HepG2 (cell line): Measurements from ENCODE around the gene DGCR6L. TPM values are rescaled to one million over a fixed set of nuclear protein-coding genes. Genes with fewer than 3 reads are reported as not detected.
"Not testable (repeated sequence)": the region's sequence is repeated elsewhere in the genome, so short reads cannot be mapped to it uniquely, and the experiment has no call there.

Source experiments
- ATAC-seq: fragments of 200-7000 bp; cut with Tn5 transposase; 3 replicates; pipeline ENCODE4 v1.9.1; 2020; ENCODE audit warnings: mild to moderate bottlenecking, moderate library complexity
- BruUV-seq: library from RNA; stranded (reverse); fragments of 400-500 nt; replicated peaks from 2 replicates; lab custom pipeline; 2021; lab: Mats Ljungman, UMichigan
- CTCF ChIA-PET: fragments of 300-600 bp; formaldehyde crosslinking; extraction: SDS; loops from one replicate; lab custom pipeline; 2021; ENCODE audit warnings: low total read pairs, inconsistent platforms, low intra/inter-chr PET ratio; lab: Yijun Ruan, JAX
- POLR2A ChIA-PET: fragments of 350-600 bp; sonication (Branson Sonifier 250); formaldehyde crosslinking; loops from one replicate; lab custom pipeline; 2020; ENCODE audit warnings: antibody characterized with exemption, inconsistent platforms; lab: Yijun Ruan, JAX
- DNase-seq: peaks from one replicate; pipeline ENCODE4 v3.0.0-alpha.2; 2015; ENCODE audit warnings: low spot score
- FAIRE-seq: peaks from 3 replicates; lab custom pipeline; 2011; peaks lifted over from hg19 to GRCh38; lab: Jason Lieb, UNC
- H2AFZ ChIP-seq: one replicate; pipeline ENCODE4 v1.6.1; 2011; ENCODE audit warnings: low read length, inconsistent platforms
- H3K27ac ChIP-seq: fragments of 300-600 bp; 3 replicates; pipeline ENCODE4 v1.8.0; 2011; ENCODE audit warnings: mixed run types, mild to moderate bottlenecking, mixed read lengths, low read length, inconsistent platforms; ENCODE audit not compliant: insufficient read depth; ENCODE audit errors: extremely low read length
- H3K27me3 ChIP-seq, 2 experiments: fragments of 200-600 bp in 1 of 2; 2 replicates in 1 of 2; 3 replicates in 1 of 2; pipeline versions ENCODE4 v1.6.0 to v1.8.0; 2011; ENCODE audit warnings: low read length in 2 of 2, mild to moderate bottlenecking in 2 of 2, moderate library complexity in 2 of 2, inconsistent platforms in 1 of 2; ENCODE audit not compliant: insufficient read depth in 2 of 2, control insufficient read depth in 1 of 2
- H3K36me3 ChIP-seq, 2 experiments: fragments of 200-600 bp in 1 of 2; replicated peaks in 1 of 2; 2 replicates in 1 of 2; 3 replicates in 1 of 2; pipeline versions ENCODE4 v1.5.1 to v1.8.0; 2011; ENCODE audit warnings: low read length in 2 of 2, inconsistent platforms in 1 of 2; ENCODE audit not compliant: insufficient read depth in 2 of 2, control insufficient read depth in 1 of 2
- H3K4me1 ChIP-seq: 2 replicates; pipeline ENCODE4 v1.5.1; 2012; ENCODE audit warnings: low read length, inconsistent platforms; ENCODE audit not compliant: insufficient read depth
- H3K4me2 ChIP-seq: 2 replicates; pipeline ENCODE4 v1.6.0; 2011; ENCODE audit warnings: low read depth, low read length, inconsistent platforms
- H3K4me3 ChIP-seq, 3 experiments: fragments of 200-600 bp in 1 of 3; sonication (generic), shearing (Covaris generic) in 1 of 3; replicated peaks in 1 of 3; 2 replicates each; pipeline ENCODE4 v1.5.1; 2011 to 2016; ENCODE audit warnings: low read length in 3 of 3, inconsistent platforms in 2 of 3, low read depth in 2 of 3, mild to moderate bottlenecking in 2 of 3, control low read depth in 1 of 3, mixed read lengths in 1 of 3; ENCODE audit not compliant: insufficient read depth in 1 of 3
- H3K79me2 ChIP-seq: one replicate; pipeline ENCODE4 v1.6.1; 2011; ENCODE audit warnings: low read length, inconsistent platforms; ENCODE audit not compliant: insufficient read depth
- H3K9ac ChIP-seq: 2 replicates; pipeline ENCODE4 v1.6.0; 2011; ENCODE audit warnings: mild to moderate bottlenecking, low read depth, low read length, inconsistent platforms; ENCODE audit not compliant: insufficient read depth
- H3K9me3 ChIP-seq: 2 replicates; pipeline ENCODE4 v1.5.1; 2012; ENCODE audit warnings: mild to moderate bottlenecking, low read length
- H4K20me1 ChIP-seq: 2 replicates; pipeline ENCODE4 v1.6.0; 2011; ENCODE audit warnings: inconsistent platforms, mild to moderate bottlenecking, low read length, moderate library complexity; ENCODE audit not compliant: insufficient read depth
- WGBS: methylation state at CpG from one replicate; pipeline ENCODE4 v1.1.6; 2017; ENCODE audit warnings: low lambda C conversion rate; 5-methylcytosine and 5-hydroxymethylcytosine counted together
- in situ Hi-C: cut with HindIII; loops from 2 replicates; pipeline ENCODE4 v1.10.0; 2017; ENCODE audit warnings: low pct_unique_long_range_greater_than_20kb; ENCODE audit not compliant: extremely low pct_ligation_motif_present
- intact Hi-C: fragments of 100-400 bp; cut with micrococcal nuclease; formaldehyde crosslinking; loops from one replicate; pipeline ENCODE4 v1.10.0; 2022; ENCODE audit not compliant: unreplicated experiment
- polyA plus RNA-seq, 8 experiments: library from polyadenylated mRNA; depleted of rRNA in 3 of 8; stranded (reverse) in 7 of 8; unstranded in 1 of 8; fragments of >200 nt; fragmentation: Illumina TruSeq in 4 of 8; extraction: Trizol in 4 of 8; gene quantifications; 2 replicates each; pipeline versions ENCODE4 v1.2.1 to v1.2.3, GENCODE V29; 2011 to 2016; ENCODE audit warnings: low read depth in 4 of 8, missing spikeins in 1 of 8, mixed read lengths in 1 of 8; ENCODE audit not compliant: insufficient read depth in 1 of 8
- total RNA-seq, 5 experiments: library from RNA; depleted of rRNA; stranded (reverse); fragments of >200 nt; fragmentation: Illumina TruSeq; extraction: Trizol; gene quantifications; 2 replicates each; pipeline ENCODE4 v1.2.3, GENCODE V29; 2016; ENCODE audit warnings: low read depth in 1 of 5

DGCR6L gene
- total and polyA plus RNA-seq, 2 of the 13 experiments (the other 11 are each of a cell fraction or from before 2014, with no cell fraction given): 17.5 to 35.3 TPM

DNA sequence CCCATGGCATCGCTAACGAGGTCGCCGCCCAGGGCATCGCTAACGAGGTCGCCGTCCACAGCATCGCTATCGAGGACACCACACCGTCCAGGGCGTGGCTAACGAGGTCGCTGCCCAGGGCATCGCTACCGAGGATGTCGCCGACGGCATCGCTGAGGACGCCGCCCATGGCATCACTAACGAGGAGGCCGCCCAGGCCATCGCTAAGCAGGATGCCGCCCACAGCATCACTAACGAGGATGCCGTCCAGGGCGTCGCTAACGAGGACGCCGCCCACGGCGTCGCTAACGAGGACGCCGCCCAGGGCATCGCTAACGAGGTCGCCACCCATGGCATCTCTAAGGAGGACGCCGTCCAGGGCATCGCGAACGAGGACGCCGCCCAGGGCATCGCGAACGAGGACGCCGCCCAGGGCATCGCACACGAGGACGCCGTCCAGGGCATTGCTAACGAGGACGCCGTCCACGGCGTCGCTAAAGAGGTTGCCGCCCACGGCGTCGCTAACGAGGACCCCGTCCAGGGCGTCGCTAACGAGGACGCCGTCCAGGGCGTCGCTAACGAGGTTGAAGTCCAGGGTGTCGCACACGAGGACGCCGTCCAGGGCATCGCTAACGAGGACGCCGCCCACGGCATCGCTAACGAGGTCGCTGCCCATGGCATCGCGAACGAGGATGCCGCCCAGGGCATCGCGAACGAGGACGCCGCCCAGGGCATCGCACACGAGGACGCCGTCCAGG lies 38.8 kb upstream of the DGCR6L start:
- H3K27me3 ChIP-seq, FAIRE-seq, ATAC-seq, CTCF ChIA-PET, POLR2A ChIA-PET, H3K9ac ChIP-seq, H4K20me1 ChIP-seq, in situ Hi-C loops, H3K79me2 ChIP-seq, H3K9me3 ChIP-seq, H3K27ac ChIP-seq, H3K4me1 ChIP-seq, DNase-seq, H3K36me3 ChIP-seq, H2AFZ ChIP-seq, H3K4me2 ChIP-seq, H3K4me3 ChIP-seq, BruUV-seq, intact Hi-C loops: not testable (repeated sequence)
- 92% methylated on average over 35 of the region's 103 CpGs for WGBS

GRCh38 chr22:20357967-20358366 lies 38.1 kb upstream of the DGCR6L start:
- FAIRE-seq: not testable (repeated sequence)

DNA sequence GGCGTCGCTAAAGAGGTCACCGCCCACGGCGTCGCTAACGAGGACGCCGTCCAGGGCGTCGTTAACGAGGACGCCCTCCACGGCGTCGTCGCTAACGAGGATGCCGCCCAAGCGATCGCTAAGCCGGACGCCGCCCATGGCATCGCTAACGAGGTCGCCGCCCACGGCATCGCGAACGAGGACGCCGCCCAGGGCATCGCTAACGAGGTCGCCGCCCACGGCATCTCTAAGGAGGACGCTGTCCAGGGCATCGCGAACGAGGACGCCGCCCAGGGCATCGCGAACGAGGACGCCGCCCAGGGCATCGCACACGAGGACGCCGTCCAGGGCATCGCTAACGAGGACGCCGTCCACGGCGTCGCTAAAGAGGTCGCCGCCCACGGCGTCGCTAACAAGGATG lies 37.0 kb upstream of the DGCR6L start:
- CTCF ChIA-PET, ATAC-seq, H3K79me2 ChIP-seq, H3K4me1 ChIP-seq, H3K9ac ChIP-seq, intact Hi-C loops, H3K27me3 ChIP-seq, H3K27ac ChIP-seq, BruUV-seq, H3K4me3 ChIP-seq, FAIRE-seq, DNase-seq, in situ Hi-C loops, H4K20me1 ChIP-seq, H3K4me2 ChIP-seq, H3K36me3 ChIP-seq, H3K9me3 ChIP-seq, H2AFZ ChIP-seq, POLR2A ChIA-PET: not testable (repeated sequence)
- WGBS: 95% methylated on average over 66 of the region's 66 CpGs

More at GRCh38 chr22:20357967-20358366, 38.1 kb upstream of the DGCR6L start:
- POLR2A ChIA-PET, CTCF ChIA-PET, in situ Hi-C loops, H3K4me3 ChIP-seq, intact Hi-C loops, H3K36me3 ChIP-seq, H3K9me3 ChIP-seq, H3K4me1 ChIP-seq, H2AFZ ChIP-seq, H3K9ac ChIP-seq, DNase-seq, H4K20me1 ChIP-seq, ATAC-seq, BruUV-seq, H3K27me3 ChIP-seq, H3K79me2 ChIP-seq, H3K4me2 ChIP-seq, H3K27ac ChIP-seq: not testable (repeated sequence)
- 93% methylated on average over 55 of the region's 70 CpGs for WGBS

GRCh38 chr22:20355939-20356636 lies 36.2 kb upstream of the DGCR6L start:
- ATAC-seq, H3K36me3 ChIP-seq, H3K4me2 ChIP-seq, H3K9me3 ChIP-seq, H3K4me1 ChIP-seq, H3K79me2 ChIP-seq, H3K27ac ChIP-seq, H3K9ac ChIP-seq, CTCF ChIA-PET, H4K20me1 ChIP-seq, BruUV-seq, DNase-seq, FAIRE-seq, intact Hi-C loops, in situ Hi-C loops, H3K27me3 ChIP-seq, POLR2A ChIA-PET, H3K4me3 ChIP-seq, H2AFZ ChIP-seq: not testable (repeated sequence)
- WGBS: 95% methylated on average over 97 of the region's 98 CpGs
